Neural cell (in vitro differentiated cells): ENCODE results near the gene SERGEF.

ENCODE experiments used
- POLR2AphosphoS5 ChIP-seq: IDR thresholded peaks from 2 replicates; pipeline ENCODE4 v1.6.1; 2012
- RAD21 ChIP-seq: fragments of 450-650 bp; conservative IDR thresholded peaks from 2 replicates; pipeline ENCODE4 v1.6.1; 2014; ENCODE audit warnings: antibody characterized with exemption, mild to moderate bottlenecking, moderate library complexity
- TF ChIP-seq, protein P1 (sequence below): fragments of 450-650 bp; IDR thresholded peaks from 2 replicates; pipeline ENCODE4 v1.5.1; 2014; ENCODE audit warnings: antibody characterized with exemption, mild to moderate bottlenecking, moderate library complexity; ENCODE audit not compliant: poor library complexity, severe bottlenecking

DNA sequence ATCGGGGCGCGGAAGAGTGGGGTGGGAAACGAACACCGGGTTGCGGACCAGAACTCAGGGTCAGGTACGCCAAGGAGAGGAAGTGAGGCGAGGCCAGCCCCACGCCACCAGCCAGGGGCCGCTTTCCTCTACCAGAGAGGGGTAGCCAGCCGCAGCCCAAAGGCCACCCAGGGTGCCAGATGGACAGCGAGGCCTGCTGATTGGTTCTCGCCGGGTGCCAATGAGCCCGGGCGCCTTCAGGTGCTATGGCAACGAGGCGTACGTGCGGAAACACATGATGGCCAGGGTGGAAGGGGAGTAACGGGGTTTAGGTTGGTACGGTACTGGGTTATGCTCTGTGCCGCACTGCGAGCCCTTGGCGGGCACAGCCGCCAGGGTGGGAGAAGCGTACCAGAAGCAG lies 128.9 kb downstream of the SERGEF start:
- no peak for TF ChIP-seq RAD21
- TF ChIP-seq POLR2AphosphoS5 = no peak
- TF ChIP-seq, protein P1, sequence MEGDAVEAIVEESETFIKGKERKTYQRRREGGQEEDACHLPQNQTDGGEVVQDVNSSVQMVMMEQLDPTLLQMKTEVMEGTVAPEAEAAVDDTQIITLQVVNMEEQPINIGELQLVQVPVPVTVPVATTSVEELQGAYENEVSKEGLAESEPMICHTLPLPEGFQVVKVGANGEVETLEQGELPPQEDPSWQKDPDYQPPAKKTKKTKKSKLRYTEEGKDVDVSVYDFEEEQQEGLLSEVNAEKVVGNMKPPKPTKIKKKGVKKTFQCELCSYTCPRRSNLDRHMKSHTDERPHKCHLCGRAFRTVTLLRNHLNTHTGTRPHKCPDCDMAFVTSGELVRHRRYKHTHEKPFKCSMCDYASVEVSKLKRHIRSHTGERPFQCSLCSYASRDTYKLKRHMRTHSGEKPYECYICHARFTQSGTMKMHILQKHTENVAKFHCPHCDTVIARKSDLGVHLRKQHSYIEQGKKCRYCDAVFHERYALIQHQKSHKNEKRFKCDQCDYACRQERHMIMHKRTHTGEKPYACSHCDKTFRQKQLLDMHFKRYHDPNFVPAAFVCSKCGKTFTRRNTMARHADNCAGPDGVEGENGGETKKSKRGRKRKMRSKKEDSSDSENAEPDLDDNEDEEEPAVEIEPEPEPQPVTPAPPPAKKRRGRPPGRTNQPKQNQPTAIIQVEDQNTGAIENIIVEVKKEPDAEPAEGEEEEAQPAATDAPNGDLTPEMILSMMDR = no peak
